NCI-H226 (cell line): ENCODE data around the gene RASGRP2.
"Not testable (repeated sequence)": the region's sequence is repeated elsewhere in the genome, so short reads cannot be mapped to it uniquely, and the experiment has no call there.

ENCODE experiments used
- DNase-seq: peaks from one replicate; pipeline ENCODE4 v3.0.0-alpha.2; 2015

Gene RASGRP2

DNA sequence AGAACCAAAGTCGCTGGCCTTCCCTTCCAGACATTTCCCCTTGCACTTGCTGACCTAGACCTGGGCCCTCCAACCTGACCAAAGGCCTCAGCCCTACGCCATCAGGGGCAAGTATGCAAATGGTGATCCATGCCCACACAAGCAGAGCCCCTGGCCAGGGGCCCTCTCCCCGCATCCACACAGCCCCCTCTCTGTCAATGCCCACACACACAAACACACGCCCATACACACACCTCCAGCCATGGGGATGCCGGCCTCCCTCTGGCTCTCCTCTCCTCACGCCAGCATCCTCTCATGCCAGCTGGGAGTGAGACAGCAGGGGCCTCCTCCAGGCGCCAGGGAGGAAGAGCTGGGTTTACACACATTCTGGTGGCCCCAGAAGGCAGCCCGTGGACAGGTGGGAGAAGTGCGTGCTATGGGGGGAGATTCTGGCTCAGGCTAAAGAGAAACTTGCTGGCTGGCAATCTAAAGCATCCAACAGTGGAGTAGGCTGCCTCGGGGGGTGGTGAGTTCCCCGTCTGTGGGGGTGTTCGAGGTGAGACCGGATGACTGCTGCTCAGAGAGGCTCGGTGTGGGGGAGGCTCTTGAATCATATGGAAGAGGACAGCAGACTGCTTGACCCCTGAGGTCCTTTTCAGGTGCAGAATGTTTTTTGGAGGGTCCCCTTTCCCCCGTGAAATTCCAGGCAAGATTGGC is 25.7 kb downstream of the RASGRP2 start:
- DNase-seq: no peak

DNA sequence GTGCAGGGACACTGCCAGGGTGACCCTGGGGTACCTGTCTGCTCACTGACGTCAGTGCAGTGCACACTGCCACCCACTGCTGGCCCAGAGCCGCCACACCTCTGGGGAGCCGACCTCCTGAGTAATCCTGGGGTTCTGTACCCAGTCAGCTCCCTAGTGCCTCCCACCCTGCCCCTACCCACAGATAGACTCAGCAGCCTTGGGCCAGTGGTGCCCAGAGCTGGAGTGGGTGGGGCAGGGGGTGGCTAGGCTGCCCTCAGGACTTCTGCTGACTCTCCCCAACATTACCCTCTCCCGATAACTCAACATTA is 26.7 kb downstream of the RASGRP2 start:
- no peak for DNase-seq

DNA sequence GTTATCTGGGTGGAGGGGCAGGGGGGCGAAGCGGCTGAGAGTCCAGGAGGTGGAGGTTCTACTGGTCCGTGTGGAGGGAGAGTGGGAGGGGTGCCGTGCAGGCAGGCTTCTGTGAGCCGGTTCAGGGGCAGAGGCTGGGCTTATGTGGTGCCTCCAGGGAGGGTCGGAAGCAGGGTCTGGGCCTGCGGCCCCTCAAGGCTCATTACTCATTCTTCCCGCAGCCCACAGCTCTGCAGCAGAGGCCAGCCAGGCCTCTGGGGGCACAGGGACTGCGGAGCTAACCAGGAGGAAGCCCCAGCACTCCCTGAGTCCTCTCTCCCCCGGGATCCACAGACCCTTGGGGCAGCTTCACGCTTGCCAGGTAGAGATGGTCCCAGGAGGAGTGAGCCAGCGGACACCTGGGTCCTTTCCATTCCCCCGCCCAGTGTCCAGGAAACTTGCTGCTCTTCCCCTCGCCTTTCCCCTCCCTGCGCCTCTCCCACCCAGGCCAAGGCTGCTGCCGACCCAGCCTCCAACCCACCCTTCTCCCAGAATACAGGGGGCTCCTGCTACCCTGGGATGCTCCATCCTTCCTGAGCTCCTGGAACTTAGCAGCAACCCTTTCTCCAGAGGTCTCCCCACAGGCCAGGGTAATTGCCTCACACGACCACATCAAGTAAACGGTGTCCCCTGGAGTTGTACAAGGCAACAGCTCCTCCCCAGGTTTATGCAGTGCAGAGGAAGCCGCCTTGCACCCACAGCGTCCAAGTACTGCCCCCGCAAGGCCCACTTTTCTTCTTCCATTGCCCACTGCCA is 27.3 kb downstream of the RASGRP2 start:
- DNase-seq: no peak

DNA sequence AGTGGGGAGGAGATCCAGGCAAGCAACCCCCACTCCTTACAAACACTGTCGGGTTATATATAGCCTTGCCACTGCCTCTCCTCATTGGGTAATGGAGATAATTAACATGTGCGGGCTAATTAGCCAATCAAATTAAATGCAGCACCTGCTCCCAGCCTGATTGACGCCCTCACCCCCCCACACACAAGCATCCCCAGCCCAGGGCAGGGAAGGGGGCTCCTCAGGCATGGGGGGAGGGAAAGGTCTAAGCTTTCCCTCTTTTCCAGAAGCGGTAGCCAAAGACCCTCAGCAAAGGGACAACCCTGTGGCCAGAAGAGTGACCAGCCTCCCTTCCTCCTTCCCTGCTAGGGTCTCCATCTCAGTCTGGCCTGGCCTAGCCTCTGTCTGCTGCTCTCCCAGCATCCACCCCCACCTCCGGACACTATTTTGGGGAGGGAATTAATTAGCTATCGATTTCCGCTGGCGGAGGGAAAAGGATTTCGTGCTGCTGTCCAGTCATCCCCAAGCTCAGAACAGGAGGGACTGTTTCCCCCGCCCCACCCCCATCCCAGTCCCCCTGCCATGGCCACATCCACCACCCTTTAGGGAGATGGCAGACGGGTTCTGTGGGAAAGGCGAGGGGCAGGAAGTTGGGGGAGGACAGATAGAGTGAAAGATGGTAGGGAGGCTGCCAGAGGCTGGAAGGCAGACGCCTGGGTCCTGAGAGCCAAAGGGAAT is 28.0 kb downstream of the RASGRP2 start:
- DNase-seq: no peak

DNA sequence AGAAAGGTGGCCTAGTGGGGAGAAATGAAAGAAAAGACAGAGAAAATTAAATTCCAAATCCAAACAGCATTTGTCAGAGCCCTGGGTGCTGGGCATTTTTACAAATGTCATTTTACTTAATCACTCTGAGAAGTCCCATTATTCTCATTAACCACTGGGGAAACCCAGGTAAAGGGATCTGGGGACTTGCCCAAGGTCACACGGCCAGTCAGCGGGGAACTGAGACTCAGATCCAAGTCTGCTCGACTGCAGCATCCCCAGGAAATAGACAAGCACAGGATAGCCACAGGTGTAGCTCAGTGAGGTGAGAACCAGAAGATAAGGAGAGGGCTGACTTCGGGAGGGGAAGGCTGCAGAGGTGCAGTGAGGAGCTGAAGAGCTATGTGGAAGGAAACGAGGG is 28.8 kb downstream of the RASGRP2 start:
- DNase-seq: no peak

DNA sequence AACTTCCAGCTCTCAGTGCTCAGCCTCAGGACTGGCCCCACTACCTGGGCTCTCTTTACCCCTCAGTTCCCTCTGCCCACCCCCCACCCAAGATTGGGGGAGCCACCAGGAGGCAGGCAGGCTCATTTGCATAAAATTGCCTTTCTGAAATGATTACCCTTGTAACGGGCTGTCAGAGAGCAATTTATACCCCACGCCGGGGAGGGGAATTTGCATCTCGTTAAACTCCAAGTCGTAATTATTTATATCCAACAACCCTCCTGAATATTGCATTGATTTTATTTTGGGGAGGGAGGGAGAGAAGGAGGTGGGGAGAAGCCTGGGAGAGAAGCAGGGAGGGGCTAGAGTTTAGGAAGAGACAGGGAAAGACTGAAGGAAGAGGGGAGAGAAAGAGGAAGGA is 29.3 kb downstream of the RASGRP2 start:
- no peak for DNase-seq

DNA sequence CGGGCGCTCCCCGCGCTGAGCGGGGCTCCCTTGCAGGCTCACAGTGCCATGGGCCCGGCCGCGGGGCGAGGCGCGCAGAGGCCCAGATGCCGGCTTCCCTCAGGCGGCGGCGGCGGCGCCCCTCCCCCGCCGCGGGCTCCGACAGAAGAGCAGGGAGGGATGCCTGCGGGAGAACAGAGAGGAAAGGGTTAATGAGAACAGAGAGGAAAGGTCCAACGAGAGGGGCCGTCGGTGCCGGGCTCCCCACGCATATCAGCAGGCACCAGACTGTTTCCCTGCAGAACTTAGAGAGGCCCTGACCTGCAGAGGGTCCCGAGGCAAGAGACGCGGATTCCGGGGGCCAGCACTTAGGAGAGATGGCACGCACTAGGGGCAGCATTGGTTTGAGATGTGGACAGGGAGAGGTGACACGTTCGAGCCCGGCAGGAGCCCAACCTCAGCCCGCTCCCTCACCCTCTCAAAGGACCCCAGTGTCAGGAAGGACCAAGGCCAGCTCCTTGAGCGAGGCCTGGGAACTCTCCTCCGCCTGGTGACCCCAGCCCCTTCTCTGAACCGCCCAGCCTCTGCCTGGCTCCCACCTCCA is 30.1 kb downstream of the RASGRP2 start:
- DNase-seq: no peak

DNA sequence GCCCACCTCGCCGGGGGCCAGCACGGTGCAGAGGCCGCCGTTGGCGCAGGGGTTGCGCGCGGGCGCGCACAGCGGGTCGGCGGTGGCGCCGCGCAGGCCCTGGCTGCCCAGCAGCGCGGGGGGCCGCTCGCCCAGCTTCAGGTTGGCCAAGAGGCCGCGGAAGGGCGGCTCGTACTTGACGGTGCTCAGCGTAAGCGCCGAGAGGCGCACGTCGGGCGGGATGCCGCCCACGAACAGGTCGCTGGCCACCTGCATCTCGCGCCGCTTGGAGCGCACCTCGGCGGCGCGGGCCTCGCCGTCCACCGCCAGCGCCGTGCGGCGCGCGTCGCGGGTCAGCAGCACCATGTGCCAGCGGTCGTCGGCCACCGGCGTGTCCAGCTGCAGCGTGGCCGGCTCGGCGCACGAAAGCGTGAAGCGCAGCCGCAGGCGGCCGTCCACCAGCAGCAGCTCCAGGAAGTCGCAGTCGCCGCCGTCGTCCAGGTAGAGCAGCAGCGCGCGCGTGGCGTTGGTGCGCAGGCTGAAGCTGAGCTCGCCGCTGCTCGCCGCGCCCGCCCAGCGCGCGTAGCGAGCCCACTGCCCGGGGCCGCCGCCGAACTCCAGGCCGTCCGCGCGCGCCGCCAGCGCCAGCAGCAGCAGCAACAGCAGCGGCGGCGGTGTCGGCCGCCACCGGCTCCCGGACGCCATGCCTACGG is 30.8 kb downstream of the RASGRP2 start:
- no peak for DNase-seq

DNA sequence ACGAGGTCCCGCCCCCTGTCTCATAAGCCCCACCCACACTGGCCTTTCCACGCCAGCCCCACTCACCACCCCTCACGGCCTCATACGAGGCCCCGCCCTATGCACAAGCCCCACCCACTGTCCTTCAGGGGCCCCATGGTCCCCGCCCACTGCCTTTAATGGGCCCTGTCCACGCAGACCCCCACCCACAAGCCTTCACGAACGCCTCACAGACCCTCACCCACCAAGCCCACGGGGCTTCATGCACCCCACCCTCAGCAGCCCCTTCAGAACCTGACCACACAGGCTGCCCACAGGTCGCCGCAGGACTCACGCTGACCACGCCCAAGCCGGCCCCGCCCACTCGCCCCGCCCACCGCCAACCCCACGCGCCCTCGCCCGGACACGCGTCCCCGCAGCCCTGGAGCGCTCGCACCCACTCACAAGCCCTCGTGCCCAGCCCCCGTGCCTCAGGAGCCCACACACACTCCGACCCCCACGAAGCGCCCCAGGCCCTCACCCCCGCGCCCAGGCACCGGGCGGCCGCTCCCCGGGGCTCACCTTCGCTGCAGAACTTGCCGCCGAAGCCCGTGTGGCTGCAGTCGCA is 31.4 kb downstream of the RASGRP2 start:
- no peak for DNase-seq

DNA sequence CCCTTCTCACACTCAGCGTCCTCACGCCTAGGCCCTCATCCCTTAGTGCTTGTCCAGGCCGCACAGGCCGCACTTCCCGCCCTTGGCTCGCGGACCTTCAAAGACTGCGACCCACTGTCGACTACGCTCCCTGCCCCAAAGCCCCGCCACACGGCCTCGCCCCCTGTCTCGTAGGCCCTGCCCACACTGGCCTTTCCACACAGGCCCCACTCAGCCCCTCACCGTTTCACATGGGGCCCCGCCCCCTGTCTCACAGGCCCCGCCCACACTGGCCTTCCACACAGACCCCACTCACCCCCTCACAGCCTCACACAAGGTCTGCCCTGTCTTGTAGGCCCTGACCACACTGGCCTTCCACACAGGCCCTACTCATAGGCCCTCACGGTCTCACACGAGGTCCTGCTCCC is 32.0 kb downstream of the RASGRP2 start:
- DNase-seq: no peak

DNA sequence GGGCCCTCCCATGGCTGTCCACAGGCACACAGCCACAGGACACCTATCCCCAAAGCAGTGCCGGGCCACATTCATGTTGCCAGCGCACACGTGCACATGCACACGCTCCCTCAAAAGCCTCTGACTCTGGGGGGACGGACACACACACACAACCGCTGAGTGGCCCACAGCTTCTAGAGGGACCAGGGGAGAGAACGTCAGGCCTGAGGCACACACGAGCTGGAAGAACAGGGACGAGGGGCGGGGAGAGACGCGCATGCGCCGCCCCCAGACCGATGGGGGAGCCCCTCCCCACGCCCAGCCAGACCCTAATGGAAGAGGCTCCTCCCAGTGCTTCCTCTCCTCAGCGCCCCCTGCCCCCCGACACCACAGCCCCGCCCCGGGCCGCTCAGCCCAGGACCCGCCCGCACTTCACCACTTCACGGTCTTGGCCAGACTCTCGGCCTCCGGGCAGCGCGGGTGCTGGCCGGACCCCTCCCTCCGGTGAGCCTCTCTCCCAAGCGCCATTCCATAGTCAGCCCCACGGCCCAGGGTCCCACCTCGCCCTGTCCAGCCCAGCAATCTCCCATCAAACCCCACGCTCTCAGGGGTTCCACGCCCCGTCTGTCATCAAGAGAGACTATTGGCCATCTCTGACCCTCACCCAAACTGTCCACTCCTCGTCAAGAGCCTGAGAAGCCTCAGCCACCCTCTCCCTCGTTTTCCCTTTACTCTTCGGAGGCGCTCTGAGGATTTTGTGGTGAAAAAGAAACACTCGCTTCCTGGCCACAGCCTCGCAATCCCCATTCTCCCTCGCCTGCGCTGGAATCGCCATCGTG is 32.6 kb downstream of the RASGRP2 start:
- DNase-seq: no peak

DNA sequence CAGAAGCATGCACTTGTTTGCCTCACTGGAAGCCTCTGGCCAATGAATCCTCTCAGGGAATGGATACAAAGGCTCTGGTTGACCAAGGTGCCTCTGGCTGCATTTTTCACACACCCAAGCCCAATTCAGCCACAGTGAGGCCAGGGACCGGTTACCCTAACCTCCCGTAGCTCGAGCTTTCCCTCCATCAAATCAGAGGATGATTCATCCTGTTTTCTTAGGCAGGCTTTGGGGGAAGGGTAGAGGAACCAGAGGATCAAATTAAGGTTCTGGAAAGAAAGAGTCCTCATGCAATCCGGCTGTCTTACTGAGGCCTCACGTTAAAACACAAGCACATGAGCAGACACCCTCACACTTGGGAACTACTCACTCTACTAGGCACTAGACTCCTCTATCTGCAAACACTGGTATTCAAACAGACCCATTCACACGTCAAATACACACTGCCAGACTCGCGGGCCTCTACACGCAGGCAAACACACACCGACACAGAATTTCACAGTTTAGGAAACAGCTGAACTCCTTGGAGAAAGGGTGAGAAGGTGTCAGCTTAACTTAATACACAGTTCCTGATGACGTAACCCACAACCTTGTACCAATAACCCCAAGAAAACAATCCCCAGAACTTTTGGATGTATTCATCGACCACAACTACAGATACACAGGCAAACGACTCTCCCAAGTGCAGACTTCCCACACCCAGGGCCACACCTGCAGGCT is 33.4 kb downstream of the RASGRP2 start:
- DNase-seq: no peak

DNA sequence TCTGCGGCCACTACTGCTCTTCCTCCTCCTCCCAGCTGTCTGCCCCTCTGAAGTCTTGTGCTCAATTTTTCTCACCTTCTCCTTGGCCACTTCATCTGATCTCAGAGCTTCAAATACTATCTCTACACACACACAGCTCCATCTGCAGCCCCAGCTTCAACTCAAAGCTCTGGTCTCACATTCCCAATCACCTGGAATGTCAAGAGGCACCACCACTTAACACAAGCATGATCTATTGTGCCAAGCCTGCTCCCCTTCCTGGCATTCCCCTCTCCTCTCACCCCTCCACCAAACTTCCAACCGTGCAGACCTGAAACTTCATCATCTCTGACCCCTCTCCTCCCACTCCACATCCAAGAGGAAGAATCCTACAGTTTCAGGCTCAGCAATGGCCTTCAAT is 38.4 kb downstream of the RASGRP2 start:
- no peak for DNase-seq

DNA sequence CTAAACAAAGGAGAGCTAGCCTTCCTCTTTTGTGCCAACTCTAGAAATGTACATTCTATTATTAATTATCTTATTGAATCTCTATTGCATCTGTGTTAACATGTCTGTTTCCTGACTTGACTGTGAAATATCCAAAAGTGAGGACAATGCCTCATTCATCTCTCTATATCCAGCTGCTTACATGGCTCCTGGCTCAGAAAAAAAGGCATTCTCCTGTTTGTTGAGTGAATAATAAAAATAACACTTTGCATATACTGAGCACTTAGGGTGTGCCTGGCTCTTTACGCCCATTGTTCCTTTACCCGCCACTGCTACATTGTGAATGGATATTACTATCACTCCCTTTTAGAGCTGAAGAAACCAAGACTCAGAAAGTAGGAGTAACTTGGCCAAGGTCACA is 40.9 kb downstream of the RASGRP2 start:
- no peak for DNase-seq

DNA sequence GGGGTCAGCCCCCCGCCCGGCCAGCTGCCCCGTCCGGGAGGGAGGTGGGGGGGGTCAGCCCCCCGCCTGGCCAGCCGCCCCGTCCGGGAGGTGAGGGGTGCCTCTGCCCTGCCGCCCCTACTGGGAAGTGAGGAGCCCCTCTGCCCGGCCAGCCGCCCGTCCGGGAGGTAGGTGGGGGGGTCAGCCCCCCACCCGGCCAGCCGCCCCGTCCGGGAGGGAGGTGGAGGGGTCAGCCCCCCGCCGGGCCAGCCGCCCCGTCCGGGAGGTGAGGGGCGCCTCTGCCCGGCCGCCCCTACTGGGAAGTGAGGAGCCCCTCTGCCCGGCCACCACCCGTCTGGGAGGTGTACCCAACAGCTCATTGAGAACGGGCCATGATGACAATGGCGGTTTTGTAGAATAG is 42.0 kb downstream of the RASGRP2 start:
- DNase-seq: not testable (repeated sequence)

DNA sequence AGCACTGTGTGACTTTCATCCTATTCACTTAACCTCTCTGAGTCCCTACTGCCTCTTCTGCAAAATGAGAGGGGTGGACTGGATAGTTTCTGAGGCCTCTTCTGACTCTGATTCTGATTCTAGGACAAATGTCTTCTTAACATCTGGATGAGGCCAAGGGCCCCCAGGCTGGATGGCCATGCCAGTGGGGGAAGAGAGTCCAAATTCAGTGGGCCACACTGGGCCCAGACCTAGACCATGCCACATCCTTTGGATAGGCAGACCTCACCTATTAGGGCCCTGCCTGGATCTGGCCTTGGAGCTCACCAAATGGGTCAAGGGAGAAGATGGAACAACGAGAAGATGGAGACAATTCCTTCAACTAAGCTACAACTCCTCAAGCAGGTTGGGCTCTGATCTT is 45.5 kb downstream of the RASGRP2 start:
- no peak for DNase-seq

DNA sequence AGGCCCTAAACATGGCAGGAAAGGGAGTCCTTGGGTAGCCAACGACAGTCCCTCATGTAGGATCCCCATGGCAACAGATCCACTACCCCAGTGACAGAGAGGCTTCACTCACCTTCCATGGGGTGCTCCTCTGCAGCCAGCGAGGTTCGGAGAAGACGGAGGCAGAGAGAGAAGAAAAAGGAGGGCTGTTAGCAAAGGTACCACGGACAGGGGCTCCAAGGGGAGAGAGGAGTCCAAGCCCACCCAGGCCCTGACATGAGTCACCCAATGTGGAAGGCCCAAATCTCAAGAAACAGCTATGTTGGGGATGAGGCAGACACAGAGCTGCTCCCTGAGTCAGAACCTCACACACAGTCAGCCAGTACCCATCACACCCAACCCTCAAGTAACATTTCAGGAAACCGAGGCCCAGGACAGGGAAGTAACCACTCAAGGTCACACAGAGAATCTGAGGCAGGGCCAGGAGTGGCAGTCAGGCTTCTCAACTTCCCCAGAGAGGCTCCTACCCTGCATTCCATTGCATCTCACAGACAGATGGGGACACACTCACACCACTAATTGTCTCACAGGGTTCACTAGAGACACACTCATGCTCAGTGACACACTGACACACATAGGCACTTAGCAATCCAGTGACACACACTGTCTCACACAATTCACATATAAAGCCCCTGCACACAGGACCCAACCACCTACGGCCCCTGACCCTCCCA is 46.1 kb downstream of the RASGRP2 start:
- DNase-seq: no peak

DNA sequence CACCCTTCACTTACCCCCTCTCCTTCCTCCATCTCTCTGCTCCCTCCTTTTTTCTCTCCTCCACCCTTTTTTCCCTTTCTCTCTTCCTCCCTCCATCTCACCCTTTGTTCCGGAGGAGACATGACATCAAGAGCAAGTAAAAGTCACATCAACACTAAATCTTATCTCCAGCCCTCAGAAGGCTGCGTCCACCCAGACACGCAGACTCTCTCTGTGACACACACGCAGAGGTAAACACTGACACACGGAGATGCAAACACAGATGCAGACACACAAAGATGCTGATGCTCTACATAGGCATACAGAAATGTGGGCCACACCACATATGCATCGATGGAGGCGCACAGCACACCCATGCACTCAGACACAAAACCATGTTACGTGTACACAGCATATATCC is 47.9 kb downstream of the RASGRP2 start:
- no peak for DNase-seq

DNA sequence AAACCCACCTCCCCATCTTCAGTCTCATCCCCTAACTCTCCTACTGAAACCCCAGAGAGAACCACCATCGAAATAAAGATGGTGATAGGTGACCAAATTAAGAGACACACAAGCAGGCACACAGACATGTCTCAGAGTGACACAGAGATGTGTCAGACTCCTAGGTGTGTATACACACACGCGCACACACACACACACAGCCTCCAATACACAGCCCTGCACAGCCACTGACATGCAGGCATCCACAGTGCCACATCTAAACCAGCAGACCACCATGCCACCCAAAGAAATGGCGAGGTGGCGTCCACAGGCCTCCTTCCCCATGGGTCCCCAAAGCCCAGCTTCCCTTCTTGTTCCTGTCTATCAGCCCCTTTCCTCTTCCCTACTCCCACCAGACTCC is 48.4 kb downstream of the RASGRP2 start:
- DNase-seq: no peak

DNA sequence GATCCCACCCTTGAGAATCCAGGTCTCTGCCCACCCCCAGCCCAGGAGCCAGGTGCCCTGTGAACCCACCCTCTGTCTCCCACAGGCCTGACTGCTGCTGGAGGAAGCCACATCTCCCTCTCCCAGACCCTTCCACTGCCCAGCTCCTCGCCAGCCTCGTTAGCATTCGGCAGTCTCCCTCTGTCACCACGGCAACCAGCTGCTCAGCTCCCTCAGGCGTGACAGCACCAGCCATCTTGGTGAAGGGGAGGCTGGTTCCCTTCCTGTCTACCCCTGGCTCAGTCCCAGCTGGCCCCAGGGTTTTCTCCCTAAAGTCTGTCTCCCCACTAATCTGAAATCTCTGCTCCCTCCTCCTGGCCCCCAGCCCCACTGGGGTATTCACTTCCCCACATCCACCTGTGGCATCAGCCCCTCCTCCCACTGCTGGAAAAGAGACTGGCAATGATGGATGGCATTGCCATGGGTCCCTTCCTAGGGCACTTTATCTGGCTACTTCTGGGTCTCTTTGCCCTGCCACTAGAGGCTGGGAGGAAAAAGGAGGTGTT is 49.0 kb downstream of the RASGRP2 start:
- DNase-seq: no peak
